T-helper 2 cell treated with Interferon-gamma antibody and Interleukin-4, amounts not matched to agents 5 μg/mL and 100 μg/mL, for 36 hours (primary cell): Measurements from ENCODE around the gene DDX31.
A peak's percentile ranks its signal among the peaks of the same experiment; 100 is the strongest.
"Not testable (repeated sequence)": the region's sequence is repeated elsewhere in the genome, so short reads cannot be mapped to it uniquely, and the experiment has no call there.

Experiments used
- DNase-seq: peaks from one replicate; pipeline ENCODE4 v3.0.0; 2021; ENCODE audit warnings: low spot score
- H3K27ac Mint-ChIP-seq: one replicate; pipeline ENCODE4 v1.8.0; 2021; ENCODE audit warnings: mild to moderate bottlenecking, mixed read lengths
- H3K27me3 Mint-ChIP-seq: one replicate; pipeline ENCODE4 v1.8.0; 2021; ENCODE audit warnings: low read depth, mixed read lengths
- H3K36me3 Mint-ChIP-seq: one replicate; pipeline ENCODE4 v1.8.0; 2021; ENCODE audit warnings: low read depth, mixed read lengths
- H3K4me1 Mint-ChIP-seq: one replicate; pipeline ENCODE4 v1.8.0; 2021; ENCODE audit warnings: low read depth, mixed read lengths
- H3K4me3 Mint-ChIP-seq: one replicate; pipeline ENCODE4 v1.8.0; 2022; ENCODE audit warnings: mild to moderate bottlenecking, moderate library complexity, mixed read lengths
- H3K9me3 Mint-ChIP-seq: one replicate; pipeline ENCODE4 v1.8.0; 2021; ENCODE audit warnings: mixed read lengths

DDX31 gene

DNA sequence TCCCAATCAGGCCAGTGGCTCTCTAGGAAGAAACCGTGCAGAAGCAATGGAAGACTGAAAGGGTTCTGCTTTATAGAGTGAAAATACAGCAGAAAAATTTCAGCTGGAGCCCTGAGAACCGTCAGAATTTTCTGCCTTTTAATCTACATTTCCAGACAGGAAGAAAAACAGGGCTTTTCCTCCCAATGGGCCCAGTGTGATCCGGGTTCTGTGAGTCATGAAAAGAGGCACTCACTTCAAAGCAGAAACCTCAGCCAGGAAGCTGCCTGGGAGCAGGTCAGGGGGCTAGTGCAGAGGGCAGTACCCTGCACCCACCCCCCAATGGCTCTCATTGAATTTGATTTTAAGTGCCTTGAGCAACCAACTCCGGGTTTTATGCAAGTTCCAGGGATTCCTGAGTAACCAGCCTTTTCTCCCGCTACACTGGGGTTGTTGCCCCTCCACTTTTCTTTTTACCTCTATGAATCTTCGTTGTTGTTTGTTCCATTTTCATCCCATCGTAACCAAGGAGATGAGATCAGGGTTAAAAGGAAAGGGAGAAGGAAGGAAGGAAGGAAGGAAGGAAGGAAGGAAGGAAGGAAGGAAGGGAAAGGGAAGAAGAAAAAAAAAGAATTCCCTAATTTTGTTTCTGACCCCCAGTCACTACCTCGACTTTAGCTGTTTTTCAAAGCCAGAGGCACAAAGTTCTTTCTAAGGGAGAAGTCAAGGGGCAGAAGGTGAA, 86.0 kb downstream of the DDX31 start:
- no peak overlapping the region for H3K4me3 Mint-ChIP-seq
- H3K27ac Mint-ChIP-seq = peak overlapping the region; percentile 20
- H3K36me3 Mint-ChIP-seq = no peaks in the 10 kb centered on the region
- no peak for DNase-seq
- H3K4me1 Mint-ChIP-seq = peaks cover 3% of the 10 kb centered on the region
- peaks cover 85% of the 10 kb centered on the region for H3K27me3 Mint-ChIP-seq
- H3K9me3 Mint-ChIP-seq = no peaks in the 10 kb centered on the region

DNA sequence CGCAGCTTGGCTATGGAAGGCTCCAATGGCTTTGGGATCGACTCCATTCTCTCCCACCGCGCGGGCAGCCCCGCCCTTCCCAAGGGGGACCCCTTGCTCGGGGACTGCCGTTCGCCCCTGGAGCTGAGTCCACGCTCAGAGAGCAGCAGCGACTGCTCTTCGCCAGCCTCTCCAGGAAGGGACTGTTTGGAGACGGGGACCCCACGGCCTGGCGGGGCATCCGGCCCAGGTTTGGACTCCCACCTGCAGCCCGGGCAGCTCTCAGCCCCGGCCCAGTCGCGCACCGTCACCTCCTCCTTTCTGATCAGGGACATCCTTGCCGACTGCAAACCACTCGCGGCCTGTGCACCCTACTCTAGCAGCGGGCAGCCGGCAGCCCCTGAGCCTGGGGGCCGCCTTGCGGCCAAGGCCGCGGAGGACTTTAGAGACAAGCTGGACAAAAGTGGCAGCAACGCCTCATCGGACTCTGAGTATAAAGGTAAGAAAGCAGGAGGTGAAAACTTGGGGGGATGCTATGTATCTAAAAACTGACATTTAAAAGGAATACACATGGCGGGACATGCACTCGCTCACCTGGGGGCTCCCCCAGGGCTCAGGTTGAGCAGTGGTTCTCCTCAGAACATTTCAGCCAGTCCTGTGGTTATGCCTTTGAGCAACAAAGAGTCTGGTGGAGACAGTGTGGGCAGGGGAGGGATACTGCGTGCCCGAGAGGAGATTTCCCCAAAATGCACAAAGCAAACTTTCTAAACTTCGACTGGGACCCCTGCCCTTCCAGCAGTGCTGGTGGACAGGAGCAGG, 86.8 kb downstream of the DDX31 start:
- DNase-seq = no peak
- Mint-ChIP-seq H3K9me3 (no peaks in the 10 kb centered on the region), H3K4me1 (peaks cover 3% of the 10 kb centered on the region), H3K27ac (peak overlapping the region; percentile 20), H3K36me3 (no peaks in the 10 kb centered on the region), H3K27me3 (peaks cover 85% of the 10 kb centered on the region), H3K4me3 (no peak overlapping the region)

DNA sequence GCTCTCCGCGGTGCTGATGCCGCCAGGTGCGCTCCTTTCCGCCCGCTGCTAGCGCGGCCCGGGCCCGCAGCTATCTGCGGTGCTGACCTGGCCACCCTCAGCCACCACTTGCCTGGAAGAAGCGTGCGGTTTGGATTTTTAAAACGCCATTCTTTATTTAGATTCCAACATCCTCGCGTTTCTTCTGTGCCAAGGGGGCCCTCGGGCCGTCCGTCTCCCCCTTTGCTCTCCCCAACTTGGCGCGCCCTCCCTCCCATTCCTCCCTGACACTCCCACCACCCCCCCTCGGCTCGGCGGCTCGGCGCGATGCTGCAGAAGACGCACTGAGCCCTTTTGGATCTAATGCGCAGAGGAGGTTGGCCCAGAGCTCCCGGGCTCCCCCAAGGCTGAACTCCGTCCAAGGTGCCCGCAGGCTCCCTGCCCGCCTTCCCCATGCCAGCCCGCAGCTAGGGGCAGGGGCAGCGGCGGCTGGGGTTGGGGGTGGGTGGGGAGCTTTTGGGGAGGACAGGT, 87.5 kb downstream of the DDX31 start, which contains the start of gene BARHL1:
TSS of gene BARHL1 (plus strand) at position 331 of the 510 bp plus-strand sequence. CDS start 192 bp downstream, outside the sequence.
- Mint-ChIP-seq H3K27ac (peak within 1 kb of the TSS; percentile 70), H3K27me3 (peaks cover 85% of the 10 kb centered on the region)

DNA sequence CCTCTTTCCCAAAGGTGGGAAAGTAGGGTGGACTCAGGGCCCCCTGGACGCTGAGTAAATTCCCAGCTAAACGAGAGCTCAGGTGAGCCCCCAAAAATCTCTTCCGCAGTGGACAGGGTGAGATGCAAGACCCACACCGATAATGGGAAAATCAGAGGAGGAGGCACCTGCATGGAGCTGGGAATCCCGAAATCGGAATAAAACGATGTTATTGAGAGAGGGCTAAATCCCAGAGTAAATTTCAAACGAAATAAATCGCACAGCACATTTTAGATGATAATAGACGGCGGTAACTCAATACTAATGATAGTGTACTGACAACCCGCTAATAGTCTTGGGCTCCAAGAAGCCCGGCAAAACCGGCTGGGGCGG, 90.4 kb downstream of the DDX31 start:
- H3K4me3 Mint-ChIP-seq = no peak overlapping the region
- peaks cover 82% of the 10 kb centered on the region for H3K27me3 Mint-ChIP-seq
- H3K27ac Mint-ChIP-seq = no peak overlapping the region
- H3K36me3 Mint-ChIP-seq = no peaks in the 10 kb centered on the region
- no peaks in the 10 kb centered on the region for H3K9me3 Mint-ChIP-seq
- peaks cover 3% of the 10 kb centered on the region for H3K4me1 Mint-ChIP-seq
- no peak for DNase-seq

More for the DNA sequence above, 87.5 kb downstream of the DDX31 start, which contains the start of gene BARHL1:
- H3K4me1 Mint-ChIP-seq = peaks cover 3% of the 10 kb centered on the region
- no peaks in the 10 kb centered on the region for H3K36me3 Mint-ChIP-seq
- peak within 1 kb of the TSS; percentile 78 for H3K4me3 Mint-ChIP-seq
- DNase-seq = no peak
- no peaks in the 10 kb centered on the region for H3K9me3 Mint-ChIP-seq

DNA sequence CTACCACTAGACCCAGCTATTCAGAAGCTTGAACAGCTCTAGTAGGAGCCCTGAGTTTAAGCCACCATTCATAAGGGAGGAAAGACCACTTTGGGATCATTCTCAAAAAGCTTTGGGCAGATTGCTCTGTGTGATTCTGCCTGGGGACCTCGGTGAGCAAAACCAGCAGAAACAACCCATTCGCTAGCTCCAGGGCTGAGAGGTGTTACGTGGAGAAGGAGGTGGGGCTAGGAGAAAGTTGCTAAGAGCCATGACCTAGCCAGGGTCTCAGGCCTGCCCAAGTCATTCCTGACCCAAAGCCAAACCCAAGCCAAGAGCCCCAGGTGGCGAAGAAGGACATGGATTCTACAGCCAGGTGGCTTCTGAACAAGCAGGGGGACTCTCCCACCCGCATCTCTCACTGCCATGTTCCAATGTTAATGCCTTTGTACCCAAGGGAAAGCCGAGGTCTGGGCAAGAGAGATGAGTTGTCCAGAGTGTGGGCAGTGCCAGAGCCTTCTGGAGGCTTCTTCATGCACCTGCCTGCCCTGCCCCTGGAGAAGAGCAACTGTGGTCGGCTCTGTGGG, 91.3 kb downstream of the DDX31 start:
- Mint-ChIP-seq H3K27me3 (peaks cover 77% of the 10 kb centered on the region), H3K27ac (no peak overlapping the region)

DNA sequence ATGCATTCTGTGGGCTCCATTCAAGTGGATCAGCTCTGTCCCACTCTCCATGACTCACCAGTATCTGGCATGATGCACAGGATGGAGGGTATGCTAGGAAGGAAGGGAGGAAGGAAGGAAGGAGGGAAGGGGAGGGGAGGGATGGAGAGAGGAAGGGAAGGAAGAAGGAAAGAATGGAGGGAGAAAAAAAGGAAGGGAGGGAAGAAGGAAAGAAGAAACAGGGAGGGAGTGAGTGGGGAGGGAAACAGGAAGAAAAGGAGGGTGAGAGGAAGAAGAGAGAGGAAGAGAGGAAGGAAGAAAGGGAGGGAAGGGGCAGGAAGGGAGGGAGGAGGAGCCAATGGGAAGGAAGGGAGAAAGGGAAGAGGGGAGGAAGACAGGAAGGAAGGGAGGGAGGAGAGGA, 92.7 kb downstream of the DDX31 start:
- no peak overlapping the region for H3K4me3 Mint-ChIP-seq
- H3K36me3 Mint-ChIP-seq = no peaks in the 10 kb centered on the region
- H3K4me1 Mint-ChIP-seq = peaks cover 3% of the 10 kb centered on the region
- peaks cover 71% of the 10 kb centered on the region for H3K27me3 Mint-ChIP-seq
- H3K9me3 Mint-ChIP-seq = no peaks in the 10 kb centered on the region
- no peak overlapping the region for H3K27ac Mint-ChIP-seq
- no peak for DNase-seq

More for the DNA sequence above, 91.3 kb downstream of the DDX31 start:
- DNase-seq = no peak
- H3K36me3 Mint-ChIP-seq = no peaks in the 10 kb centered on the region
- H3K4me3 Mint-ChIP-seq = no peak overlapping the region
- H3K9me3 Mint-ChIP-seq = no peaks in the 10 kb centered on the region
- peaks cover 3% of the 10 kb centered on the region for H3K4me1 Mint-ChIP-seq

DNA sequence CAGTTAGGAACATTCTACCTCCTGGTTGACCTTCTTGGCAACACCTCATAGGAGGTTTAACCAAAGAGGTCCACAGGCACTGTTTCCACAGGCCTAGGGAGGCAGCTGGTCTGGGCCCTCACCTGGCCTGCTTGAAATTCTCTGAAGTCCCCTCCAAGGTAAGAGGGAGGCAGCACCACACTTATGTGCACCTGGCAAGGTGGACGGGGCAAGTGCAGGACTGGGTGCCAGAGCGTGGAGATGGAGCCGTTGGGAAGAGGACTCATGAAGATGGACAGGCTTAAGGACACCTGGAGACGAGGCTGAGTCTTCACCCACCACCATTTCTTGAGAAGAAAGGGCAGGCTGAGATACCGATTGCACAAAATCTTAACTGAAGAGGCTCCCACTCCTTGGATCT, 94.0 kb downstream of the DDX31 start:
- H3K9me3 Mint-ChIP-seq = no peaks in the 10 kb centered on the region
- no peaks in the 10 kb centered on the region for H3K36me3 Mint-ChIP-seq
- H3K27ac Mint-ChIP-seq = no peak overlapping the region
- DNase-seq = no peak
- no peak overlapping the region for H3K4me3 Mint-ChIP-seq
- peaks cover 58% of the 10 kb centered on the region for H3K27me3 Mint-ChIP-seq
- H3K4me1 Mint-ChIP-seq = no peaks in the 10 kb centered on the region

DNA sequence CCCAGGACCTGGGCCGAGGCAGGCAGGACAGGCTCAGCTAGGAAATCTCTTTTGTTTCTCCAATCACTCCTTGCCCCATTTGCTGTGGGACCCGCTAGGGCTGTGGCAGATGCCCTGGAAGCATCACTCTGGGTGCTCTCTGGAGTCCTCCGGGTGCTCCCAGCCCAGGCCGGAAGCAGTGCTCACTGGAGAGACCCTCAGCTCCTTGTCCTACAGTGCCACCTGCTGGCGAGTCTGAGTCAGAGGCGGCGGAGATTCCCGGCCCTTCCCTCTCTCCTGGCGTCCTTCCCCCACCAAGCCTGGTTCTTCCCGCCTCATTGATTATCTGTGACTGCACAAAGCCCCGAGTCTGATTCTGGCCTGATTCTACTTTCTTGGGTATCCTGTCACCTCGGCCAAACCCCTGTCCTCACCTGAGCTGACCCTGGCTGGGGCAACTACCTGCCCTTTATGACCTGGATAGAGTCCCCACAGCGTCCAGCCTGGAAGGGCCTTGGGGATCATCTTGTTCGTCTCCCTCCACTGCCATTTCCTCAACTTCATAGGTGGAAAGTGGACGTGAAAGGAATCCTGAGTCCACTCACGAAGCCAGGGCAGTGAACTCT, 94.7 kb downstream of the DDX31 start:
- peaks cover 54% of the 10 kb centered on the region for H3K27me3 Mint-ChIP-seq
- H3K4me1 Mint-ChIP-seq = no peaks in the 10 kb centered on the region
- H3K36me3 Mint-ChIP-seq = no peaks in the 10 kb centered on the region
- DNase-seq = peak; percentile 14
- no peak overlapping the region for H3K27ac Mint-ChIP-seq
- H3K9me3 Mint-ChIP-seq = no peaks in the 10 kb centered on the region
- no peak overlapping the region for H3K4me3 Mint-ChIP-seq

DNA sequence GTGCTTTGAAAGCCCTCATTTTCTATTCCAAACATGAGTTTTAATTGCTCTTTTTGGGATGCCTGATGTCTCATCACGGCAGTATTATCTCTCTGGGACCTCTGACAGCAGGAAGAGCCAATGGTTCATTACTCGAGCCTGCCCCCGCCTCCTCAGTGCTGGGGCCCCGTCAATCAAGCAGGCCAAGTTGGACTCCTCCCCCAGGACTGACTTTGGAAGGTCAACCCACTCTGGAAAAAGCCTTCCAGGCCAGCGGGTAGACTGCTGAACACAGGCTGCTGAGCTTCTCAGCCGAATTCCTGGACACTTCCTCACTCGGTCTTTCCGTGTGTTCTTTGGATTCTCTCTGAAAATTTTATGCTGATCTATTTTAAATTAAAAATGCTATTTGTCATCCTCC, 96.9 kb downstream of the DDX31 start:
- Mint-ChIP-seq H3K36me3 (no peaks in the 10 kb centered on the region), H3K9me3 (no peaks in the 10 kb centered on the region), H3K4me3 (no peak overlapping the region), H3K27me3 (peaks cover 33% of the 10 kb centered on the region), H3K27ac (no peak overlapping the region), H3K4me1 (no peaks in the 10 kb centered on the region)
- DNase-seq = no peak

DNA sequence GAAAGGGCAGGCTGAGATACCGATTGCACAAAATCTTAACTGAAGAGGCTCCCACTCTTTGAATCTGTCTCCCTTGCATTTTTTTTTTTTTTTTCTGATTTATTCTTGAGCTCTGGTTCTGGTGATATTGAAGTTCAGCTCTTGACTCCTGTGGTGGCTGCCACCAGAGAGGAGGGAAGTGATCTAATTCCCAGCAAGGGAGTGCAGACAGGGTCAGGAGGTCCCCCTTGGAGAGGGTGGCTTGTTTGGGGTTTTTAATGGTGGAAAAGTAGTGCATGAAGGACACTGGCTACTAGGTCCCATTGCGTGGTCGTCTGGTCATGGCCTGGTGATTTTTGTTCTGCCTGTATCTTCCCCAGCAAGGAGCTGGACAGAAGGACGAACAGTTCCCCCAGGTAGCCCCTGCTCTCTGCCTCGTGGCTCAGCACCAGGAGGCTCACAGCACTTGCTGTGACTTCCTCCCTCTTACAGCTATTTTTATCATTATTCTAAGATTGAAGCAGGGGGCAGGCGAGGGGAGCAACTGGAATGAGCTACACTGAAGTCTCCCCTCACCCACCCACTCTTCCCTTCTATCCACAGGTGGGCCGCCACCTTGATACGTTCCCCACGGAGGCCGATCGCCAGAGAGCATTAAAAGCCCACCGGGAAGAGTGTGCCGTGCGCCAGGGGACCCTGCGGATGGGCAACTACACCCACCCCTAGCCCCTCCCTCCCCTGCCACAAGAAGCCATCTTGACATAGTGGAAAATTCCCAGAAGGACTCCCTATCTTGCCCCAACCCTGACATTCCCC, 97.8 kb downstream of the DDX31 start:
- H3K27ac Mint-ChIP-seq = no peak overlapping the region
- no peak for DNase-seq
- H3K36me3 Mint-ChIP-seq = no peaks in the 10 kb centered on the region
- no peaks in the 10 kb centered on the region for H3K4me1 Mint-ChIP-seq
- H3K4me3 Mint-ChIP-seq = no peak overlapping the region
- H3K9me3 Mint-ChIP-seq = no peaks in the 10 kb centered on the region
- peaks cover 24% of the 10 kb centered on the region for H3K27me3 Mint-ChIP-seq

DNA sequence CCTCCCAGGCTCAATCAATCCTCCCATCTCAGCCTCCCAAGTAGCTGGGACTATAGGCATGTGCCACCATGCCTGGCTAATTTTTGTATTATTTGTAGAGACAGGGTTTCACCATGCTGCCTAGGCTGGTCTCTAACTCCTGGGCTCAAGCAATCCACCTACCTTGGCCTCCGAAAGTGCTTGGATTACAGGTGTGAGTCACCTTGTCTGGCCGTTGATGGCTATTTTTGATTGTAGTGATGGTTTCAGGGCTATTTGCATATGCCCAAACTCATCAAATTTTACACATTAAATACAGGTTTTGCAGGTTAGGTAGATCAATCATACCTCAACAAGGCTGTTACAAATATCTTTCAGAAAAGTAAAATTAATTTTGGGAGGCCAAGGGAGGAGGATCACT, 101.0 kb downstream of the DDX31 start:
- not testable (repeated sequence) for H3K9me3 Mint-ChIP-seq, H3K4me1 Mint-ChIP-seq, DNase-seq, H3K27me3 Mint-ChIP-seq, H3K4me3 Mint-ChIP-seq, H3K36me3 Mint-ChIP-seq, H3K27ac Mint-ChIP-seq

DNA sequence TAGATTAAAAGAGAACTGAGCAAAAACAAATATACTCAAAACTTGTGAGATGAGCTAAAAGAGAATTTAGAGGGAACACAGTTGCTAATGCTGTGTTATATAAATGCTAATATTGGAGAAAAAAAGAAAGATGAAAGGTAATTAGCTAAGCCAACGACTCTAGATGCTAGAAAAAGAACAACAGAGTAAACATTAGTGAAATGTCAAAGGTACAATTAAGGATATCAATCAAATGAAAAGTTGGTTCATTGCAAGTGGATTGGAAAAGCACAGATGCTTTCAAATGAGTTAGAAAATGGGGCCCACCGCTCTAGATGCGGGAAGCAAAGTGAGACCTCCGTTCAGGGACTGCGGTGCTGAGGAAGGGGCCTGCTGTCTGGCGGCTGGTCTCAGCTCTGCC, 105.3 kb downstream of the DDX31 start:
- H3K4me1 Mint-ChIP-seq = no peaks in the 10 kb centered on the region
- H3K27me3 Mint-ChIP-seq = peaks cover 11% of the 10 kb centered on the region
- H3K27ac Mint-ChIP-seq = no peak overlapping the region

DNA sequence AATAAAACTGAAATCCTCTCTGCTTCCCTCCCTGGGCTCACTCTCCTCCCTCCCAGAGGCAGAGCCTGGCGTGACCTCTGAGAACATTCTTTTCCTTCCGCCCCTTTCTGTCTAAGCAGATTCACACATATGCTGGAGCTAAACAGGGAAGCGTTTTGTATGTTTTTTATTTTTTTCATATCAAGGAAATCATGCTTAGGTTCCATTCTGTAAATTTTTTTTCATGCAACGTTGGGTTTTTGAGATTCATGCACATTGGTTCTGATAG, 107.5 kb downstream of the DDX31 start:
- Mint-ChIP-seq H3K9me3 (no peaks in the 10 kb centered on the region), H3K36me3 (no peaks in the 10 kb centered on the region), H3K4me1 (no peaks in the 10 kb centered on the region), H3K4me3 (no peak overlapping the region), H3K27me3 (peaks cover 14% of the 10 kb centered on the region), H3K27ac (no peak overlapping the region)
- DNase-seq = no peak

More for the DNA sequence above, 105.3 kb downstream of the DDX31 start:
- H3K36me3 Mint-ChIP-seq = no peaks in the 10 kb centered on the region
- no peak for DNase-seq
- H3K9me3 Mint-ChIP-seq = no peaks in the 10 kb centered on the region
- no peak overlapping the region for H3K4me3 Mint-ChIP-seq
